NCI-H82 treated with DMSO at 0.1 percent for 48 hours (cell line): ENCODE measurements around the gene BHLHE23.

Experiments used
- DNase-seq: peaks from one replicate; lab custom pipeline; 2025; ENCODE audit not compliant: unreplicated experiment; lab: John Stamatoyannopoulos, UW

BHLHE23 gene

DNA sequence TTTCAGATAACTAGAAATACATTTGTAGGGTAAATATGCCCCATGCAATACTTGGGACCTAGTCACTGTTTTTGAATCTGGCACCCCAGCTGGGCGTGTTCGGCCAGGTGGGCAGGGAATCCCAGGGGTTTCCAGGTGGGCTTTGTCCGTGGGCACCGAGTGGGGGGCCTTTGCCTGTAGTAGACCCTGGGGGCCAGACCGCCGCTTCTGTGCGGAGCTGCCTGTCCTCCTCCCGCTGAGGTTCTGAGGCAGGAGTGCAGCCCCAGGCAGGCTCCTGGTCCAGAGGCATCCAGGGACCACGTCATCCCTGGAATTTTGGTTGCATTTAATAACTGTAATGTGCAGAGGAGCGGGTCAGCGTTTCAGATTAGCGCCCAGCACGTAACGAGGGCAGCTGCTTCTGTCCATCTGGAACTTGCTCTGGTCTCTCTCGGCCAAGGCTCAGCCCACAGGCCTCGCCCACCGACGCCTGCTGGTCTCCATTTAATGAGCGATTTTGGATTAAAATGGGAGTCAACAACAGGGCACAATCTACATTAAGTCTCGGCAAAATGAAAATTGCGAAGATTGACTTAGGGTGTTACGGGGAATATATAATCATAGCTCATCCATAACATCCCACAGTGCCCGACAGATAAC is 12.8 kb downstream of the BHLHE23 start:
- DNase-seq: no peak

- no peak for DNase-seq
Measured at GRCh38 chr20:62991863-62992262, 14.9 kb downstream of the BHLHE23 start.

- no peak for DNase-seq
Measured at GRCh38 chr20:62991196-62991807, 15.5 kb downstream of the BHLHE23 start.

- DNase-seq: no peak
Measured at GRCh38 chr20:62990306-62990825, 16.4 kb downstream of the BHLHE23 start.

GRCh38 chr20:62989201-62989601 is 17.6 kb downstream of the BHLHE23 start:
- no peak for DNase-seq

GRCh38 chr20:62987114-62987513 is 19.6 kb downstream of the BHLHE23 start:
- DNase-seq: no peak

- no peak for DNase-seq
Measured at GRCh38 chr20:62986257-62986800, 20.4 kb downstream of the BHLHE23 start.

- no peak for DNase-seq
Measured at GRCh38 chr20:62985444-62985778, 21.4 kb downstream of the BHLHE23 start.

GRCh38 chr20:62984666-62985443 is 21.9 kb downstream of the BHLHE23 start:
- peak; percentile 14 for DNase-seq

GRCh38 chr20:62983210-62983609 is 23.6 kb downstream of the BHLHE23 start:
- DNase-seq: no peak

- DNase-seq: no peak
Measured at GRCh38 chr20:62982124-62983075, 24.4 kb downstream of the BHLHE23 start.

DNA sequence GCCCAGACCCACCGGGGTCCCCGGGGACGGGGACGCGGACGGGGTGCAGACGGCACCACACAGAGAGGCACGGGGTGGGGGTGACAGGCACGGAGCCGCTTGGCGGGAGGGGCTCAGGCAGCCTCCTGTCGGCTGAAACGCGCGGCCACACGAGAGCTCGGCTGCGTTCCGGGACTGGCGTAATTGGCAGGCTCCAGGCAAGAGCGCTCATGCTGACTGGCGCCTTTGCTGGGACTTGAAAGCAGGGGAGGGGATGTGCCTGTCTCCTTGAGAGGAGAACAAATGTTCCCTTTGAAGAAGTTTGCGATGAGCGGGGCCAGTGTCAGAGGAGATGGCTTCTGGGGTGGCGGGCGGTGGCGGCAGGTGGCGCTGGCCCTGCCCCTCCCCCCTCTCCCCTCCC is 25.8 kb downstream of the BHLHE23 start:
- no peak for DNase-seq

DNA sequence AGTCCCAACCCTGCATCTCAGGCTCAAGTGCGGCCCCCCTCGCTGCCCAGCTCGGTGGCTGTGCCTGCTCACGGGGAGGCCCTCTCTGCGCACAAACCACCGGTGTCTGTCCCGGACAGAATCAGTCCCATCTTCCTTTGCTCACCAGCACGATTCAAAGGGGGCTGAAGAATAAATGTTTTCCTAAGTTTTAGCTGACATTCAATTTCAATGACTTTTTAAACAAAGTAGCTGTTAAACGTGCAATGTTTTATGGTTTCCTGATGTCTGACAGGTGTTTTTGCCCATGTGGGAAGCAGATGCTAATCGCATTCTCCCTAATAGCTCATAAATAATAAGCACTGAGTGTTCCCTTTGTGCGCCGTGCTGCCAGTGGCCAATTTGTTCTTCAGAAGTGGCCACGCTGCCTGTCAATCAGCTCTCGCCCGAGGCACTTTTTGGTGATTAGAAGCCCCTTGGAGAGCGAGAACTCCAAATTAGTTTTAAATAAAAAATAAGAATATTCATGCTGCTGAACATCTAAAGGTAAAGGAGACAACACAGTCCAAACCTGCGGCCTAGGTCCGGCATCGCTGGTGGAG is 26.3 kb downstream of the BHLHE23 start:
- no peak for DNase-seq

- no peak for DNase-seq
Measured at GRCh38 chr20:62979876-62980373, 26.8 kb downstream of the BHLHE23 start.

DNA sequence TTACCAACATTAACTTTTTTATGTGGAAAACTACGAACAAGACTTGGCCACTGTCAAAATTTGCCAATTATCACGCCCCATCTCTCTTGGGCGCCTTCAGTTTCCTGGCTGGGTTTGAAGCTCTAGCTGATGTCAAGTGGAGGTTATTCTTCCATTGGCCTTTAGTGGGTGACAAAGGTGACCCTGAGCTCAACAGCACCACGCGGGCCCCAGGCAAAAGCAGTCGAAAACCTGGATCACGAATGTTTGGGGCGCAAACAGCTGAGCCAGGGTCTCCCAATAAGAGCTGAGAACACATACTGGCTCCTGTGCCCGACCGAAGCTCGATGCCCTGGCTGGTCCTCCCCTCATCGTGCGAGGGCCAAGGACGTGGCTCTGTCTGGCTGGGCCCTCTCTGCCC is 27.5 kb downstream of the BHLHE23 start:
- no peak for DNase-seq

DNA sequence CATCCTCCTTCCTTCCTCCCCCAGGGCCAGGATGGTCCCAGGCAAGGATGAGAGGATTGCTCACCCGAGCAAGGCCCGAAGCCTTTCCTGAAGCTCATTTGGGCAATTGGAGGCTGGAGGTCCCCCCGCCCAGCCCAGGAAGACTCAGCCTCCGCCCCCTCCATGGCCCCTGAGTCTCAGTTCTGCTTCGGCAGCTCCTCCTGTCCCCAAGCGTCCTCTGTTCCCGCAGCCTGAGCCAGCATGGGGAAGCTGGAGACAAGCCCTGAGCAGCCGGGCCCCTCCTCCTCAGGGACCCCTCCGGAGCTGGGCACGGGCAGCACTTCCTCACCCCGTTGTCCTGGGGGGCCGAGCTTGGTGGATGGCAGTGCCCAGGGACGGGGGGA is 28.2 kb downstream of the BHLHE23 start:
- DNase-seq: no peak

- DNase-seq: no peak
Measured at GRCh38 chr20:62977613-62978560, 28.9 kb downstream of the BHLHE23 start.

GRCh38 chr20:62976886-62977285 is 29.9 kb downstream of the BHLHE23 start:
- no peak for DNase-seq
